ENCODE results near the gene TCL1A.
"Not testable (repeated sequence)": the region's sequence is repeated elsewhere in the genome, so short reads cannot be mapped to it uniquely, and the experiment has no call there.

TCL1A gene

GRCh38 chr14:95667249-95667693, 46.7 kb downstream of the TCL1A start:
- no peak overlapping the region for H3K4me3 ChIP-seq (ENCODE audit: low read length)
- DNase-seq (ENCODE audit: low read depth): no peak
- TF ChIP-seq CTCF (IDR thresholded peaks at IDR 0.05; ENCODE audit: insufficient read depth, low read depth, low read length, missing control alignments): no peak

GRCh38 chr14:95666450-95666849, 47.5 kb downstream of the TCL1A start:
- no peak for TF ChIP-seq CTCF (IDR thresholded peaks at IDR 0.05; ENCODE audit: insufficient read depth, low read depth, low read length, missing control alignments)
- DNase-seq (ENCODE audit: low read depth): no peak

GRCh38 chr14:95665530-95665929, 48.4 kb downstream of the TCL1A start:
- H3K4me3 ChIP-seq (ENCODE audit: low read length): not testable (repeated sequence)

More at GRCh38 chr14:95666450-95666849, 47.5 kb downstream of the TCL1A start:
- H3K4me3 ChIP-seq (ENCODE audit: low read length): no peak overlapping the region

GRCh38 chr14:95664546-95664945, 49.4 kb downstream of the TCL1A start:
- DNase-seq (ENCODE audit: low read depth): no peak
- TF ChIP-seq CTCF (IDR thresholded peaks at IDR 0.05; ENCODE audit: insufficient read depth, low read depth, low read length, missing control alignments): no peak
- H3K4me3 ChIP-seq (ENCODE audit: low read length): no peak overlapping the region

More at GRCh38 chr14:95665530-95665929, 48.4 kb downstream of the TCL1A start:
- not testable (repeated sequence) for DNase-seq (ENCODE audit: low read depth)

GRCh38 chr14:95664066-95664465, 49.9 kb downstream of the TCL1A start:
- no peak for DNase-seq (ENCODE audit: low read depth)
- no peak overlapping the region for H3K4me3 ChIP-seq (ENCODE audit: low read length)
- TF ChIP-seq CTCF (IDR thresholded peaks at IDR 0.05; ENCODE audit: insufficient read depth, low read depth, low read length, missing control alignments): no peak

GRCh38 chr14:95663226-95663797, 50.6 kb downstream of the TCL1A start:
- no peak overlapping the region for H3K4me3 ChIP-seq (ENCODE audit: low read length)
- no peak for TF ChIP-seq CTCF (IDR thresholded peaks at IDR 0.05; ENCODE audit: insufficient read depth, low read depth, low read length, missing control alignments)
- no peak for DNase-seq (ENCODE audit: low read depth)

- DNase-seq (ENCODE audit: low read depth): no peak
- no peak for TF ChIP-seq CTCF (IDR thresholded peaks at IDR 0.05; ENCODE audit: insufficient read depth, low read depth, low read length, missing control alignments)
- no peak overlapping the region for H3K4me3 ChIP-seq (ENCODE audit: low read length)
These were observed 51.3 kb downstream of the TCL1A start for GRCh38 chr14:95662376-95663186.

Data from epithelial cell of esophagus (primary cell).